ENCODE data around the gene OTOR.

OTOR gene, protein sequence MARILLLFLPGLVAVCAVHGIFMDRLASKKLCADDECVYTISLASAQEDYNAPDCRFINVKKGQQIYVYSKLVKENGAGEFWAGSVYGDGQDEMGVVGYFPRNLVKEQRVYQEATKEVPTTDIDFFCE

DNA sequence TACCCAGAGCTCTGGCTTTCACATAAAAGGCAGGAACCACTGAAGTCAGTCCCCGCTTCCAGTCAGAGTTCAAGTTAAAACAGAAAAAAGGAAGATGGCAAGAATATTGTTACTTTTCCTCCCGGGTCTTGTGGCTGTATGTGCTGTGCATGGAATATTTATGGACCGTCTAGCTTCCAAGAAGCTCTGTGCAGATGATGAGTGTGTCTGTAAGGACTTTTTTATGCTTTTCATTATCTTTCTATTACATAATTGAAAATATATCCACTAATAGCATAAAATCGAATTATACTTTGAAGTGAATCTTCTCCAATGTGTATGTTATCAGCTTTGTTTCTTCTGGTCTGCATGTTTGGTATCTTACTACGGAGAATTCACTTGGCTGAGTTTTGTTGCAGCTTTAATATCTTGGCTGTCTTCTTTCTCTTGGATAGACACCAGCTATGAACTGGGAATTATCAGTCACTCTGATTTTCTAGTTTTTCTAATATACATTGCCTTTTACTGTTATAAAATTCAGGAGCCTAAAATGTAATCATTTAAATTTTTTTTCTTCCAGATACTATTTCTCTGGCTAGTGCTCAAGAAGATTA lies at the start of gene OTOR:
Gene OTOR (plus strand): TSS at position 51 of the 593 bp plus-strand sequence. CDS start 44 bp downstream, at position 95.
- no peak for DNase-seq

DNA sequence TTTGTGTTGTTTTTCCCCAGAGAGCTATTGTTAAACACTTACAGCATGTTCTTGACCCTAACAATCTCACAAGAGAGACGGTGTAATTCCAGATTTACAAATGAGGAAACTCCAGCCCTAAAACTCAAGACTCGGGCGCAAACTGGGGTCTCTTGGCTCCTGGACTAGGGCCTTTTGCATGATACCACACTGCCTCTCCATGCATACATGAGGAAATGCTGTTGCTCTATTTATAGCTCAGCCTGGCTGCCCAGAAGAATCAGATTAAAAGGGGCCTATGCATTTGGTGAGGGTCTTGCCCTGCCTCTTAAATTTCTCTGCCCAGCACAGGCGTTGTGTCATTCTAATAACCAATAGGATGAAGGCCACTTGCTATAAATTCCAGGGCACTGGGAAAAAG lies 48.9 kb upstream of the OTOR start:
- no peak for DNase-seq

DNA sequence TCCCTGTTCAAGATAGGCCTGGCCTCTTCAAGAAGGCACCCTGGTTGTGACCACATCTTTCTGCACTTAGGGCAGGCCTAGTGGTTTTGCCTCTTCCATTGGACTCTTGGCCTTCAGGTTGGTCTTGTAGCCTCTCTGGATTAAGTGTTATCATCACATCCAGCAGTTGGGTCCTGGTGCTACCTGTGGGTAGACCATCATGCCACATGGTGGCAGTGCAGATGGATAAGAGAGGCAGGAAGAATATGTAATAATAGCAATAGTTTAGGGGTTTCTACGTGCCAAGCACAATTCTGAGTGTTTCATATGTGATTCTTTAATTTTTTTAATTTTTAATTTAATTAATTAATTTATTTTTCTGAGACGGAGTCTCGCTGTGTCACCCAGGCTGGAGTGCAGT lies 46.9 kb upstream of the OTOR start:
- DNase-seq = no peak

DNA sequence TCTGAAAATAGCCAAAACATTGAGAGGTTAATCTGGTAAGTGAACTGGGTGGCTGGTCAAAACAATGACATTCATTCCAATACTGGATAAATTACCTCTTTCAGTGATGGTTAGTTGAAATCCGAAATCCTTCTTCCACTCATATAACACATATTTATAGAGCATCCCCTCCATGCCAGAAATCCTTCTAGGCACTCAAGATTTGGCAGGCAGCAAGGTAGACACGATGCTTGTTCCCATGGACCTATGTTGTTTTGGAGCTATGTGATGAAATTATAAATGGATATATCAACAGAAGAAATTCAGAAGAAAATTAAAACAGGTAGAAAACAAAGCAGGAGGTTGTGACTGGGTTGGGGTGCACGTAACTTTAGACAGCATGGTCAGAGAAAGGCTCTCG lies 44.6 kb upstream of the OTOR start:
- DNase-seq = no peak

DNA sequence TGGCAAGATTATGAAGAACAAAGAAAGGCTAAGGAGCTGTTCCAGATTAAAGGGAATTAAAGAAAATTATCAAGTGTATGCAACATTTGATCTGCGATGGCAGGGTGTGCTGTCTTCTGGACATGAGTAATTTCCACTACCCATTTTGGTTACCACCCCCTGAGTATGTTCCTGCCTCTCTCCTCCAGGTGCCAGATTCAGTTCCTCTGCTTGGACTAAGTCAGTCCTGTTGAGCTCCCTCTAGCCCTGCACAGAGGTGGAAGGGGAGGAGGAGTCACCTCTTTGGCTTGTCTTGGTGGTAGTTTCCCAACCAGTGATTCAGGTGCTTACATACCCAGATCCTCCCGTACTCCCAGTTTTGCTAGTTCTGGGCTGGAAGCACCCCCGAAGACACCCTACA lies 40.5 kb upstream of the OTOR start:
- DNase-seq = no peak

DNA sequence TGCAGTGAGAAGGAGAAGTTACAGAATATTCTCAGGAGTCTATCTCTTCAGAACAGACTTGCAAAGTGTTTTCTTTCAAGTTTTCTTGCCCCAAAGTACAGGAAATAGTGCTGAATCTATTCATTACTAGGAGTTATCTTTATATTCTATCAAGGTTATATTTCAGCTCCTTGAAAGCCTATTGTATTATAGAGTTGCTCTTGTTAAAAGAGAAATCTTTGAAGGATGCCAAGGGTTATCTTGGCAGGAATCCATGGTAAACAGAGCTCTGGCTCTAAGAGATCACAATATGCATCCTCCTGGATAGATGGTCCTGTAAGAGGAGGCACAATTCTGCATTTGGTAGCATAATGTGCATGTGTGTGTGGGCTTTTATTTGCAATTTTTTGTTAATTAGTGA lies 39.6 kb upstream of the OTOR start:
- DNase-seq = no peak

DNA sequence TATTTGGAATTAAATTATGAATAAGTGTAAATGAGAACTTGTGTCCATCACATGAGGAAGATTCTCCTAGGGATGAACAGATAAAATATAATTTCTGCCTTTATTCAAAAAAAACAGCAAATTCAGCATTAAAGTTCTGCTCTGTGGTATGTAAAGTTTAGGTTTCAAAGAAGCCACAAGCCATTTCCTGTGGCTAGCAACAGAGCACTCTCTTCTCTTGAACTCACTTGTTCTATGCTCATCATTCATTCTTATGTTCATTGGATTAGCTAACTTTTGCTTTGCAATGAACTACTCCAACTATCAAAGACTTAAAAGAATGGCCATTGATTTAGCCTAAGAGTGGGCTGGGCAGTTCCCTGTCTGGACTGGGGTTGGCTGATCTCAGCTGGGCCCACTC lies 39.1 kb upstream of the OTOR start:
- DNase-seq = no peak

DNA sequence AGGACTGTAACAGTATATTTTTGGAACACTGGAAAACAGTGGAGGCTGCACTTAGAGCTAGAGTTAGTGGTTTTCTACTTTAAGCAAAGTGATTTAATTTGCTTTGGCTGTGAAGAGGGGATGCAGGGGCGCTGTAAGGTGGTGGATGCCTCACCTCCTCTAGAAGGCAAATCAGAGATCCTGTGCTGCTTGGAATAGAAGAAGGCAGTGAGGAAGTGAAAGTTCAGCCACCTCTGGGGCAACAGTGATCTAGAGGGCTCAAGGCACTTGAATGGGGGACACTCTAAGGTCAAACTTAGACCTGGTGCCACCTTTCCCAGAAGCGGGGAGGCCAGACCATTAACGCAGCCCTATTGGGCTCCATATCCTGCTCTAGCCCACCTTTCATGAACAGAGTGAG lies 37.4 kb upstream of the OTOR start:
- DNase-seq = no peak

DNA sequence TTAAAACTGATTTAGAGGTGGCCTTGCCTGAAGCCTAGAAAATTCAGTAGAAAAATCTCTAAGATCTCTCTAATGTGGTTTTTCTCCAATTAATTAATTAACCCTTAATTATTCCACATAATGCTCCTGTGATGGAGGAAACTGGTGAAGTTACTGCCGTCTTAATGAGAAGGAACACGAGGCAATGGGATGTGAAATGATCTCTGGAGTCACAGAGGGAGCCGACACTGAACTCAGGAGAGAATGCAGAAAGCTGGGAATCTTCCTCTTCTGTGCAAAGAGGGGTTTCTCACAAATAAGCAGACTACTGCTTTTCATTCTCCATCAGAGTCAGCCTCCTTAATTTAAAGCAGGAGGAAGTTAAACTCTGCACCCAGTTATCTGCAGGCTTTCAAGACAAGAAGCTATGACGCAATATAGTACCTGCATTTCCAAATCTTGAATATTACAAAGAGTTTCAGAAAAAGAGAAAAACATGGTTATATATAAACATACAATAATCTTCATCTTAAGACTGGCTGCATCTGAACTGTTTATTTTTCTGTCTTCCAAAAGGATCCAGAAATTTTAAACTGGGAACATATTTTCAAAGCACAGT lies 36.4 kb upstream of the OTOR start:
- DNase-seq = no peak

DNA sequence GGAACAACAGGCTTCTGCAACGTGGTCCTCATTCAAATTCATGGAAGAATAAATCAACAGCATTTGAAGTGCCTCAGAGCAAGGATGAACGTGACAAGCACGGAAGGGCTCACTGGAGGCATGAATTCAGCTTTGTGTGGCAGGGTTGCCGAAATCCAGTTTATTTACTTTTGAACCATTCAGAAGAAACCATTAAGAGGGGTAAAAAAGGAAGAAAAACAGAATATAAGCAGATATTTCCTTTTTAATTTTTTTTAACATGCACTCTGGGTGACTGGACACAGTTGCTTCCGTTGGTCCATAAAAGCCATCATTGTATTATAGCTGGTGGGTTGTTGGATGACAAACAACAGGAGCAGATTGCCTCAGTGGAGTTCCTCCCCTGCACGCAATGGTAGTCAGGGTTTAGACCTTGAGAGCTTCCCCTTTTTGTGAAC lies 35.6 kb upstream of the OTOR start:
- DNase-seq = no peak

DNA sequence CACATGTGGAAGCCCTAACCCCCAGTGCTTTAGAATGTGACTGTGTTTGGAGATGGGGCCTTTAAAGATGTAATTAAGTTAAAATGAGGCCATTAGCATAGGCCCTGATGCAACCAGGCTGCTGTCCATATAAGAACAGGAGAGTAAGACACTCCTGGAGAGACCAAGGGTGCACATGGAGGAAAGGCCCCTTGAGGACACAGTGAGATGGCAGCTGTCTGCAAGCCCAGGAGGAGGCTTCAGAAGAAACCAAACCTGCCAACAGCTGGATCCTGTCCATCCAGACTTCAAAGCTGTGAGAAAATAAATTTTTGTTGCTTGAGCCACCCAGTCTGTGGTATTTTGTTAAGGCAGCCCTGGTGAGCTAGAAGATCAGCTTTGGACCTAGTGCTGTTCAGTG lies 35.1 kb upstream of the OTOR start:
- no peak for DNase-seq

DNA sequence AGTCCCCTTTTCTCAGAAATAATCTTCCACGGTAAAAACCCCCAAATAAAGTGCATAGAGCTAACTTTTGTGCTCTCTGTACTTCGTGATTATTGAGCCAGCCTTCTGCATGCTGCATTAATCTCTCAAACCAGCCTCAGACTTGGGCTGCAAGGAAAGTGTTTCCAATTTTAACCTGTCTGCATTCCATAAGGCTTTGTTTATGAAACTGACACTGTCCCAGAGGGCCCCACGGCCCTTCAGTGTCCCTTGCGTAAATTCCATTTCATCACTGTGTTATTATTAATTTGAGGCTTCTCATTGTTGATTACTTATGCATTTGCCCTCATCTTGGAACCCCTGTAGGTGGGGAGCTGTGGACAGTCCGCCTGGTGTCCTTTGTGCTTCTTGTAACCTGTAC lies 33.9 kb upstream of the OTOR start:
- DNase-seq = no peak

DNA sequence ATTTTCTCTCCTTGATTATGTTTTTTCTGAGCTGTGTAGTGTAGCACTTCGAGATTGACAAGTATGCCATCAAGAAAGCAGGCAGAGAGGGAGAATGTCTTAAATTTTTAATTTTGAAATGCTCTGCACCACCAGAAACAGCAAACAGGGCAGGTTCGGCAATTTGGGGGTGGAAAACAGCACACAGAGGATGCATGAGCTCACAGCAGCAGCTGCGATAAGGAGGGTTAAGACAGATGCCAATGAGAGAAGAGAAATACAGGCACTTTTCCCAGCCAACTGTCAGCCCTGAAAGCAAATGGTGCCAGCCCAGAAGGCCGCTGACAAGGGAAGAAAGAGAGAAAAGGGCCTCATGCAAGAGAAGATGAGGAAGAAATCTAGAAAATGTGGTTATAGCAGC lies 33.4 kb upstream of the OTOR start:
- no peak for DNase-seq

DNA sequence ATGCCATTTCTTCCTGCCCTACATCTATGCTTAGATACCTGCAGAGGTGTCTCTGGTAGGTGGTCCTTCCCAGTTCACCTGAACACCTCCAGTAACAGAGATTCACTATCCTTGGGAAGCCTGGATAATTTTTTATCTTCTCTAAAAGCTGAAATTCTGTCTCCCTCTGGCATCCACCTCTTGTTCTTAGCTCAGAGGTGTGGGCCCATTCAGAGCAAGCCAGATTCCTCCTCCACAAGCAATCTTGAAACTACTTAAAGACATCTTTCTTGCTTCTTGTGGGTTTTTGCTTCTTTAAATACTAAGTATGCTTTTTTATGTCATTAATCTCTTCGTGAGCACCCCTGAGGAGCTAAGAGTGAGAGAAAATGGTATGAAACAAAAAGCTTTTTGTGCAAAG lies 28.7 kb upstream of the OTOR start:
- no peak for DNase-seq

DNA sequence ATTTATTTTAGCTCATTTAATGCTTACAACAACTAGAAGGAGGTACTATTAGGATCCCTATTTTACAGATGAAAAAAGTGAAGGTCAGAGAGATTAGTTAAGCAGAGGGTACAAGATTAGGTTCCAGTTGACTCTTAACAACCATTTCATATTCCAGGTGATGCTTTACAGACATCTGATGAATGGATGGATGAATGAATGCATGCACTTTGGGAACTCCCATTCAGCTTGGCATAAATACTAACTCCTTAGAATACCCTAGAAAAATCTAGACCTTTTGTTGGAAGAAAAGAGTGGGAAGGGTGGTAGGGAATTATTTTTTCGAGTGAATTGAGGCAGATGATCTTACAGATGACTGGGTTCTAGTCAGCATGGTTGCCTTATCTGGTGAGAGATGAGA lies 19.1 kb upstream of the OTOR start:
- DNase-seq = no peak

DNA sequence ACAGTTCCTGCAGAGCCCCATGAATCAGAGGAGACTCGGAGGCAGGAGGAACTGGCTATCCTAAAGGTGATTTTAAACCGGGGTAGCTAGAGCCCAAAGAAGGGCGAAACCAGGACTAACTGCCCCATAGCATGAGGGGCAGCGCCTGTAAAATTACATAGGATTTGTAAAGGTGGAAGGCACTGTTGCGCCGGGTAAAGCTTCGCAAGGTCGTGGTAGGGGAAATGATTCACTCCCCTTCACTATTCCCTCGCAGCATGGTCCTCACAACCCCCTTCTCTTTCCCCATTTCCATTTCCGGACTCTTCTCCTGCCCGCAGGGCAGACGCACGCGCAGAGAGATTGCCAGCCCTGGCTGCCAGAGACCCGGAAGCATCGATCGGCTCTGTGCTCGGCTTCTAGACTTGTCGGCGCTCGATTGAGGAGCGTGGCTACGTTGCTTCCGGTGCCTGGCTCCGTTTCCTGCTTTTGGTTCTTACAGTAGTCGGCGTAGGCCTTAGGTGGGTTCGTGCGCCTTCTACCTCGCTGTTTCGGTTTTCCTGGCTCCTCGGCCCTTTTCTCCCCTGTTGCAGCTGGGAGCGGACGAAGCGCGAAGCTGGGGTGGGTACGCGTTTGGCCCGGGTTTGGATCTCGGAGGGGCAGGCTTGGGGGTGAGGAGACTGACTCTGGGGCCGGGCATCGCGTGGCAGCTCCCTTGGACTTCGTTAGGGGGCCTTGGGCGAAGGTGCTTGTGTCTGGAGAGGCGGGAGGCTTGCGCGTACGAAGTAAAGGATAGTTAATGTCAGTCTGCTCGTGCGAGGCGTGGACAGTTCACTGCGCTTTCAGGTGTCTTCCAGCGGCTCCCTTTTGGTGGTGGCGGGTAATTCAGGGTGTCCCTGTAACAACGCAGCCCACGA lies 18.3 kb upstream of the OTOR start, which contains the start of gene SNRPB2:
Gene SNRPB2 (plus strand): TSS at position 462 of the 896 bp plus-strand sequence. CDS start 1,677 bp downstream, outside the sequence.
- DNase-seq = peak; percentile 90

DNA sequence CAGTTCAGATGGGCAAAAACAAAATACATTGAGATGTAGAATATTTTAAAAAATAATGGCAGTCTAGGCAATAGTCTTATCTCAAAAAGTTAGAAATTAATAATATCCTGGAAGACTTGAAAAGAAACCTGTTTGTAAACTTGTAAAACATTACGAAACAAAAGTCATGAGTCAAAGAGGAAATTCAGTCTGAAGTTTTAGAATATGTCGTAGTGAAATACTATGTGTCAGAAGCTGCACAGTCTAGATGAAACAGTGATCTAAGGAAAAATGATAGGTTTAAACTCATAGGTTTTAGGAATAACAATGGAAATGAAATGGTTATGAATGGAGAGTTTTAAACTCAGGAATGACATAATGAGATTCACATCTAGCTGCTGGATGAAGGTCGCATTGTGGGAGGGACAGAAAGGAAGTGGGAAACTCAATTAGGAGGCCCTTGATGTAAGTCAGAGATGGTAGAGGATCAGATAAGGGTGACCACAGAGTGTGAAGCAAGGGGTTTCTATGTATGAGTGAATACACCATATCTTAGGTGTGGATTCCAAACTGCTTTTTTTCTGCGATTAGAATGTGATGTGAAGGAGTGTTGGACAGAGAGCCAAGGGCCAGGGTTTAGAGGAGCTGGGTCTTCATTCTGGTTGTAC lies 15.5 kb upstream of the OTOR start:
- DNase-seq = no peak

DNA sequence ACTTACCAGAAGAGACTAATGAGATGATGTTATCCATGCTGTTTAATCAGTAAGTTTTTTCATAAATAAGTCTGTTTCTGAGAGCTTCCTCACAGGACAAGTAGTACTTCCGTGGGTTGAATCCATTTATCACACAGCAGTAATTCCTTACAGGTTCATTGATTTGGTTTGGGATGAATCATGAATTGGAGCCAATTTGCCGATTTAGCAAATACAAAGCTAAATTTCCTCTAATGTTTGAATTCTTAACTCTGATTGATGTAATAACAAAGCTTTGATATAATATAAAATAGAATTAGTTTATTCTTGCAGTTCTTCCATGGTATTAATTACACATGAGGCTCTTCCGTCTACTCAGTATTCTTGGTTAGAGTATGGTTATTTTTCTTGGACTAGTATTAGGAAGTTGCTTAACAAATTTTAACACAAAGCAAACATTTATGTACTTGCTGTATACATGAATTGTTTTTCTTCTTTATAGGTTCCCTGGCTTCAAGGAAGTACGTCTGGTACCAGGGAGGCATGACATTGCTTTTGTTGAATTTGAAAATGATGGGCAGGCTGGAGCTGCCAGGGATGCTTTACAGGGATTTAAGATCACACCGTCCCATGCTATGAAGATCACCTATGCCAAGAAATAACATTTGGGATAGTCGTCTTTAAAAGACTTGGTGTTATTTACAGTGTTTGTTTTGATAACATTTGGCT lies 7.6 kb upstream of the OTOR start:
- no peak for DNase-seq

DNA sequence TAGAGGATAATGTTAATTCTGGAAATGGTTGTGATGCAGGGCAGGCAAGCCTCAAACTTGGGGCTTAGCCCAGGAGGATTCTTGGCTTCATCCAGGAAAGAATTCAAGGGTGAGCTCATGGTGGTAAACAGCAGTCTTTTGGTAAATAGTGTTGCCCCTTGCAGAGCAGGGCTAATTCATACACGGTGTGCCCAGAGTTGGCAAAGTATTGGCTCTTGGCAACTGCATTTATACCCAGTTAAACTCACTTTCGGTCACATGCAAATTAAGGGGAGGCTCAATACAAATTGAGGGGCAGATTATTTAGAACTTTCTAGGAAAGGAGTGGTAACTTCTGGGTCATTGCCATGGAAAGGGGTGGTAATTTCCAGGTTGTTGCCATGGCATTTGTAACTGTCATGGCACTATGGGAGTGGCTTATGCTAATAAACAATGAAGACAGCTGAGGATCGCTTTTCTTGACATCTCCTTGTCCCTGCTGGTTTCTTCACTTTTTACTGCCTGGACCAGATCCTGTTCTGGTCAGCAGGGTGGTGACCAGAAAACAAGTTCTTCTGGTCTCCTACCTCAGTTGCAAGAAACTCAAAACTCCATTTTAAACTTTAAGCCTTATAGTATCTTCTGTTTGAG lies 3.9 kb upstream of the OTOR start:
- no peak for DNase-seq

DNA sequence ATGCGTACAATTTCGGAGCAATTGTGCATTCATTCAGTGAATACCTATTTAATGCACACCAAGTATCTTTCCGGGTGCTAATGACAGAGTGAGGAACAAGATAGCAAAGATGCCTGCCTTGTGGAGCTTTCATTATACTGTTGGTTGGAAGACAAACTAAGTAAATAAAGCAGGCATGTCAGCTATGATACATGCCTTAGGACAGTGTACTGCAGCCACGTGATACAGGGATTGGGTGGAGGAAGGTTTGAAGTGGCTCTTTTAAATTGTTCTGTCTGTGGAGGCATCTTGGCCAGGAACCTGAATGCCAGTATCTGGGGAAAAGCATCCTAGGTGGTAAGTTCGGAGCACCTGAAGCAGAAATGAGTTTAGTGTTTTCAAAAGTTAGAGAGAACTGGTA lies 3.0 kb upstream of the OTOR start:
- no peak for DNase-seq

DNA sequence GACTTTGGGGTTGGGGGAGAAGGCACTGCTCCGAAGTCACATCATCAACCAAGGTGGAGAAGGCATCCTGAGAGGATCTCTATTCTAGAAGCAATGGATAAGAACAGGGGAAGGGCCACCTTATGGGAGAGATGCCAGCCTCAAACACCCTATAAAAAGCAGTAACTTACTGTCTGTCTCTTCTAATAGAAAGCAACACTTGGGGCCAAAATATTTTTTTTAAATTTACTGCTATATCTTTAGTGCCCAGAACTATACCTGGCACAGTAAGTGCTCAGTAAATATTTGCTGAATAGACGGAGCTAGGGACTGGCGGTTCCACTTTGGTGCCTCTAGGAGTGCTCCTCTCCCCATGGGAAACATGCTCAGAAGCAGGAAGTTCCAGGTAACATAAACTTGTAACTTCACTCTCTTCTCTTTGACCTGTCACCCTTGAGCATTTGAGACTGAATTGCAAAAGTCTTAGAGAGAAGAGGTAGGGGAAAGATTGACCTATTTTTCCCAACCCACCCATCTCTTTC lies 807 bp upstream of the OTOR start:
- DNase-seq = no peak

DNA sequence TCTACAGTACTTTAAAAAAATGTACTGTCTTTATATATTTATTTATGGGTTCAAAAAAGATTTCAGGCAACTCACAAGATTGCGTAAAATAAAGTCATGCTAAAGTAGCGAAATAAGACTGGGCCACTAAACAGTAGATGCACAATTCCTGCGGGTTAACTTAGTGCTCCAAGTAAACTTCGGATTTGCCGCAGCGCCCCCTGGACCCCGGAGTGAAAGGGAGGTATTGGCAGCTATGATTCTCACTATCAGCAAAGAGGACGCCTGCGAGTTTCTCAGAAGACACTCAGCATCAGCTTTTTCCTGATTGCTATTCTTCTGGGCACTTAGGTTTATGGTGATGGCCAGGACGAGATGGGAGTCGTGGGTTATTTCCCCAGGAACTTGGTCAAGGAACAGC lies 1.4 kb downstream of the OTOR start:
- DNase-seq = no peak

Data from activated CD8-positive, alpha-beta memory T cell treated with anti-CD3 and anti-CD28 coated beads, Interleukin-2, amount 50 U/mL, for 48 hours (primary cell).